ENCODE results near the gene TBX10.

TBX10 gene

DNA sequence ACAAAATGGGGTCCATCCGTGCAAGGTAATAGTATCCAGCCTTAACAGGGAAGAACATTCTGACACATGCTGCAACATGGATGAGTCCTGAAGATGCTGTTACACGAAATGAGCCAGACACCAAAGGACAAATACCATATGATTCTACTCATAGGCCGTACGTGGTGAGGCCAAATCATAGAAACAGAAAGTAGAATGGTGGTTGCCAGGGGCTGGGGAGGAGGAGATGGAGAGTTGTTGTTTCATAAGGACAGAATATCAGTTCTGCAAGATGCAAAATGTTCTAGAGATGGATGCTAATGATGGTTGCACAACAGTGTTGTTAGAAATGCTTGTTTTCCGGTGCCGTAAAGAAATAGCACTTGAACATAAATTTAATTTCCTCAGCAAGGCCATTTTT lies 2.6 kb downstream of the TBX10 start:
- Histone ChIP-seq H2AFZ (no peak overlapping the region), H3K27ac (no peak overlapping the region), H3K9me3 (ENCODE audit: control insufficient read depth, low read length) (no peaks in the 10 kb centered on the region), H3K9ac (no peak overlapping the region), H3K27me3 (ENCODE audit: control insufficient read depth, insufficient read depth, low read length) (no peaks in the 10 kb centered on the region), H3K79me2 (no peaks in the 10 kb centered on the region), H3K36me3 (ENCODE audit: control insufficient read depth, insufficient read depth, low read length) (no peaks in the 10 kb centered on the region), H3K4me1 (peaks cover 6% of the 10 kb centered on the region), H3K4me3 (ENCODE audit: low read depth, low read length) (no peak overlapping the region), H3K4me2 (ENCODE audit: low read length) (no peak overlapping the region)
- TF ChIP-seq, protein P1, sequence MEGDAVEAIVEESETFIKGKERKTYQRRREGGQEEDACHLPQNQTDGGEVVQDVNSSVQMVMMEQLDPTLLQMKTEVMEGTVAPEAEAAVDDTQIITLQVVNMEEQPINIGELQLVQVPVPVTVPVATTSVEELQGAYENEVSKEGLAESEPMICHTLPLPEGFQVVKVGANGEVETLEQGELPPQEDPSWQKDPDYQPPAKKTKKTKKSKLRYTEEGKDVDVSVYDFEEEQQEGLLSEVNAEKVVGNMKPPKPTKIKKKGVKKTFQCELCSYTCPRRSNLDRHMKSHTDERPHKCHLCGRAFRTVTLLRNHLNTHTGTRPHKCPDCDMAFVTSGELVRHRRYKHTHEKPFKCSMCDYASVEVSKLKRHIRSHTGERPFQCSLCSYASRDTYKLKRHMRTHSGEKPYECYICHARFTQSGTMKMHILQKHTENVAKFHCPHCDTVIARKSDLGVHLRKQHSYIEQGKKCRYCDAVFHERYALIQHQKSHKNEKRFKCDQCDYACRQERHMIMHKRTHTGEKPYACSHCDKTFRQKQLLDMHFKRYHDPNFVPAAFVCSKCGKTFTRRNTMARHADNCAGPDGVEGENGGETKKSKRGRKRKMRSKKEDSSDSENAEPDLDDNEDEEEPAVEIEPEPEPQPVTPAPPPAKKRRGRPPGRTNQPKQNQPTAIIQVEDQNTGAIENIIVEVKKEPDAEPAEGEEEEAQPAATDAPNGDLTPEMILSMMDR (IDR thresholded peaks at IDR 0.05), result no peak

- no peaks in the 10 kb centered on the region for H3K27me3 ChIP-seq (ENCODE audit: control insufficient read depth, insufficient read depth, low read length)
Measured at GRCh38 chr11:67635231-67635521, 4.4 kb downstream of the TBX10 start.

GRCh38 chr11:67634366-67635230 lies 5.0 kb downstream of the TBX10 start:
- Histone ChIP-seq H3K9me3 (ENCODE audit: control insufficient read depth, low read length) (no peaks in the 10 kb centered on the region), H3K27me3 (ENCODE audit: control insufficient read depth, insufficient read depth, low read length) (no peaks in the 10 kb centered on the region), H3K36me3 (ENCODE audit: control insufficient read depth, insufficient read depth, low read length) (no peaks in the 10 kb centered on the region), H2AFZ (no peak overlapping the region), H3K27ac (no peak overlapping the region), H3K4me1 (peaks cover 9% of the 10 kb centered on the region), H3K79me2 (no peaks in the 10 kb centered on the region), H3K4me3 (ENCODE audit: low read depth, low read length) (no peak overlapping the region), H3K9ac (no peak overlapping the region), H3K4me2 (ENCODE audit: low read length) (no peak overlapping the region)
- TF ChIP-seq, protein P1 (IDR thresholded peaks at IDR 0.05), result no peak

More at GRCh38 chr11:67635231-67635521, 4.4 kb downstream of the TBX10 start:
- TF ChIP-seq, protein P1 (IDR thresholded peaks at IDR 0.05), result no peak
- no peak overlapping the region for H2AFZ ChIP-seq
- no peaks in the 10 kb centered on the region for H3K36me3 ChIP-seq (ENCODE audit: control insufficient read depth, insufficient read depth, low read length)
- no peak overlapping the region for H3K4me2 ChIP-seq (ENCODE audit: low read length)
- H3K79me2 ChIP-seq, result no peaks in the 10 kb centered on the region
- H3K9me3 ChIP-seq (ENCODE audit: control insufficient read depth, low read length), result no peaks in the 10 kb centered on the region
- peaks cover 9% of the 10 kb centered on the region for H3K4me1 ChIP-seq
- no peak overlapping the region for H3K27ac ChIP-seq
- H3K9ac ChIP-seq, result no peak overlapping the region
- no peak overlapping the region for H3K4me3 ChIP-seq (ENCODE audit: low read depth, low read length)

- TF ChIP-seq, protein P1 (IDR thresholded peaks at IDR 0.05), result no peak
- Histone ChIP-seq H3K36me3 (ENCODE audit: control insufficient read depth, insufficient read depth, low read length) (no peaks in the 10 kb centered on the region), H3K4me2 (ENCODE audit: low read length) (no peak overlapping the region), H3K79me2 (no peaks in the 10 kb centered on the region), H3K27me3 (ENCODE audit: control insufficient read depth, insufficient read depth, low read length) (no peaks in the 10 kb centered on the region), H2AFZ (no peak overlapping the region), H3K9ac (no peak overlapping the region), H3K4me1 (peaks cover 9% of the 10 kb centered on the region), H3K4me3 (ENCODE audit: low read depth, low read length) (no peak overlapping the region), H3K27ac (no peak overlapping the region), H3K9me3 (ENCODE audit: control insufficient read depth, low read length) (no peaks in the 10 kb centered on the region)
Measured at GRCh38 chr11:67633758-67634365, 5.7 kb downstream of the TBX10 start.

Data from parathyroid adenoma (tissue), 2 donors.